Liver (tissue), 9 donors: ENCODE results near the gene TRIM9. TPM values are rescaled to one million over a fixed set of nuclear protein-coding genes. Genes with fewer than 3 reads are reported as not detected.

Source experiments
- DNase-seq: peaks from one replicate; pipeline ENCODE4 v3.0.0-alpha.2; 2017; ENCODE audit warnings: low spot score
- H3K27ac ChIP-seq, 2 donors: one replicate each; pipeline ENCODE4 v1.7.0; 2013; ENCODE audit warnings: inconsistent platforms in 2 of 2, low read length in 2 of 2, control low read depth in 1 of 2, low read depth in 1 of 2, mild to moderate bottlenecking in 1 of 2
- H3K27me3 ChIP-seq, 4 donors: one replicate each; pipeline versions ENCODE4 v1.6.1 to v1.7.0; 2013; ENCODE audit warnings: low read length in 3 of 4, inconsistent platforms in 1 of 4, mild to moderate bottlenecking in 1 of 4, moderate library complexity in 1 of 4; ENCODE audit not compliant: control insufficient read depth in 4 of 4, insufficient read depth in 4 of 4
- H3K36me3 ChIP-seq, 4 donors: one replicate each; pipeline versions ENCODE4 v1.6.1 to v1.7.0; 2013; ENCODE audit warnings: low read length in 3 of 4, mild to moderate bottlenecking in 3 of 4, low read depth in 1 of 4, moderate library complexity in 1 of 4; ENCODE audit not compliant: control insufficient read depth in 4 of 4, insufficient read depth in 3 of 4
- H3K4me1 ChIP-seq, 4 donors: one replicate each; pipeline versions ENCODE4 v1.6.1 to v1.7.0; 2013; ENCODE audit warnings: low read length in 3 of 4, mild to moderate bottlenecking in 3 of 4, moderate library complexity in 1 of 4; ENCODE audit not compliant: control insufficient read depth in 4 of 4, insufficient read depth in 4 of 4
- H3K4me3 ChIP-seq, 3 donors: one replicate each; pipeline versions ENCODE4 v1.6.1 to v1.7.0; 2013; ENCODE audit warnings: low read length in 3 of 3, control low read depth in 1 of 3, low read depth in 1 of 3, mild to moderate bottlenecking in 1 of 3
- H3K9ac ChIP-seq, 2 donors: one replicate each; pipeline ENCODE4 v1.7.0; 2013; ENCODE audit warnings: low read length in 2 of 2, mild to moderate bottlenecking in 2 of 2, moderate library complexity in 2 of 2, control low read depth in 1 of 2, low read depth in 1 of 2
- H3K9me3 ChIP-seq, 4 donors: one replicate each; pipeline versions ENCODE4 v1.6.1 to v1.7.0; 2013; ENCODE audit warnings: low read length in 3 of 4; ENCODE audit not compliant: control insufficient read depth in 4 of 4
- CTCF ChIP-seq: fragments of 150-350 bp; IDR thresholded peaks from 2 replicates; pipeline ENCODE4 v1.5.1; 2017; ENCODE audit warnings: improper control_type of control experiment, low read depth, low read length; ENCODE audit not compliant: missing input control
- FOXA1 ChIP-seq: IDR thresholded peaks from 2 replicates; pipeline ENCODE4 v1.6.1; 2016; ENCODE audit warnings: antibody characterized with exemption
- FOXA2 ChIP-seq: IDR thresholded peaks from 2 replicates; pipeline ENCODE4 v1.6.1; 2016; ENCODE audit warnings: antibody characterized with exemption
- GABPA ChIP-seq, 2 donors: IDR thresholded peaks in 1 of 2; conservative IDR thresholded peaks in 1 of 2; 2 replicates each; pipeline ENCODE4 v1.6.1; 2016; ENCODE audit warnings: antibody characterized with exemption in 2 of 2, mild to moderate bottlenecking in 1 of 2, moderate library complexity in 1 of 2
- HNF4G ChIP-seq: IDR thresholded peaks from 2 replicates; pipeline ENCODE4 v1.6.1; 2016; ENCODE audit warnings: antibody characterized with exemption
- JUND ChIP-seq, 2 donors: IDR thresholded peaks; 2 replicates each; pipeline ENCODE4 v1.6.1; 2016; ENCODE audit warnings: antibody characterized with exemption in 2 of 2
- MAX ChIP-seq: IDR thresholded peaks from 2 replicates; pipeline ENCODE4 v1.6.1; 2016; ENCODE audit warnings: antibody characterized with exemption
- REST ChIP-seq: IDR thresholded peaks from 2 replicates; pipeline ENCODE4 v1.6.1; 2016; ENCODE audit warnings: antibody characterized with exemption, mild to moderate bottlenecking
- RXRA ChIP-seq, 2 donors: IDR thresholded peaks; 2 replicates each; pipeline ENCODE4 v1.6.1; 2017 to 2018; ENCODE audit warnings: antibody characterized with exemption in 2 of 2, mild to moderate bottlenecking in 1 of 2
- TAF1 ChIP-seq: conservative IDR thresholded peaks from 2 replicates; pipeline ENCODE4 v1.6.1; 2016; ENCODE audit warnings: antibody characterized with exemption, mild to moderate bottlenecking
- YY1 ChIP-seq: IDR thresholded peaks from 2 replicates; pipeline ENCODE4 v1.6.1; 2016; ENCODE audit warnings: antibody characterized with exemption, mild to moderate bottlenecking
- ZBTB33 ChIP-seq: IDR thresholded peaks from 2 replicates; pipeline ENCODE4 v1.6.1; 2016; ENCODE audit warnings: antibody characterized with exemption
- WGBS: extraction: QIAGEN DNeasy Blood & Tissue Kit; methylation state at CpG from one replicate; pipeline ENCODE4 v1.1.7; 2013; 5-methylcytosine and 5-hydroxymethylcytosine counted together
- polyA plus RNA-seq, 2 donors: library from polyadenylated mRNA; stranded (reverse) in 1 of 2; unstranded in 1 of 2; fragments of 200-250 nt in 1 of 2; fragments of >200 nt in 1 of 2; fragmentation: Nextera tagmentation in 1 of 2; extraction: Ambion mirVana in 1 of 2; gene quantifications; one replicate each; pipeline versions ENCODE4 v1.2.1 to v1.2.3, GENCODE V29; 2013 to 2015
- total RNA-seq, 2 donors: library from RNA; depleted of rRNA; stranded (reverse); fragments of >200 nt; gene quantifications; one replicate each; pipeline ENCODE4 v1.2.3, GENCODE V29; 2014
- TF ChIP-seq, protein P1 (sequence below): IDR thresholded peaks from 2 replicates; pipeline ENCODE4 v1.6.1; 2016; ENCODE audit warnings: antibody characterized with exemption
- donor health status: healthy.
- donor health status: healthy.
- donor health status: healthy.
- donor health status: healthy.
- donor health status: healthy.

TRIM9 gene
- total and polyA plus RNA-seq, 4 donors = 0.09 to 1.6 (median 0.18) TPM

DNA sequence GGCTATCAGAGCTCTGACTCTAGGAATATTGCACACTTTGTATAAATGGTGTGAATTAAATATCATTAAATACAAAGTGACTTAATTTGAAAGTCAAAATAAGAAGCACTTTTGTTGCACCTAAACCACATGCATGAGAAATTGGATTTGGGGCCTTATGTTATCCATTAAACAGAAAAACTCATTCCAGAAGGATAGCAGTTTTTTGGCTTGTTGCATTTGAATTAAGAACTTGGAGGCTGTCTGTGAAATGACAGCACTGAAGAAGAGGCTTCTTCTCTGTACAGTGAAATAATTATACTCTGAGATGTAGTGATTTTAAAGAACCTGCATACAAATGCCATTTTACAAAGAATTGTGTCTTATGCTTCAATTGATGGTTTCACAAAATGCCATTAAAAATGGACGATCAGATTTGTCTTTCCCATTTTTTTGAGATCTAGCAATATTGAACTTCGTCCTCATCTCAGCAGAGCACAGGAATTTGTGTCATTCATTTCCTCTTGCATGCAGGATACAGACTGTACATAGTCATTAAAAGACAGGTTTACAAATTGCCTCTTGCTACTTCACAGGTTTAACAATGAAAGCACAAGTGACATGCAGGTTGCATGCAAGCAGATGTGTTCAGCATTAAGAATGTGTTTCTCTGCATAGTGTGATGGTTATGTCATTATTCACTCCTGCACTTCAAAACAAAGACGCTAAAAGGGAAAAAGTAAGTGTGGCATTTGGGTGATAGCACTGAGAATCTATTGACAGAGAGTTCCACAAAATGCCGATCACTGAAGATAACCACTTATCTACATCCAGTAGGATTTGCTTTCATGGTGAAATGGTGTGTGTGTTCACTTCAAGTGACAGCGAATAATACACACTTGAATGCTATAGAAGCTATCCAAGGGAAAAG is 114.7 kb downstream of the TRIM9 start (continued):
- no peak for TF ChIP-seq CTCF

GRCh38 chr14:50978888-50979287 is 116.0 kb downstream of the TRIM9 start:
- Histone ChIP-seq H3K36me3 (no peaks in the 10 kb centered on the region), H3K4me3 (no peak overlapping the region), H3K9me3 (no peaks in the 10 kb centered on the region), H3K27me3 (no peaks in the 10 kb centered on the region), H3K9ac (no peak overlapping the region), H3K27ac (no peak overlapping the region), H3K4me1 (no peaks in the 10 kb centered on the region)
- TF ChIP-seq RXRA (IDR thresholded peaks at IDR 0.05) = no peak
- 90% methylated on average over 4 of the region's 4 CpGs for WGBS
- DNase-seq = no peak

DNA sequence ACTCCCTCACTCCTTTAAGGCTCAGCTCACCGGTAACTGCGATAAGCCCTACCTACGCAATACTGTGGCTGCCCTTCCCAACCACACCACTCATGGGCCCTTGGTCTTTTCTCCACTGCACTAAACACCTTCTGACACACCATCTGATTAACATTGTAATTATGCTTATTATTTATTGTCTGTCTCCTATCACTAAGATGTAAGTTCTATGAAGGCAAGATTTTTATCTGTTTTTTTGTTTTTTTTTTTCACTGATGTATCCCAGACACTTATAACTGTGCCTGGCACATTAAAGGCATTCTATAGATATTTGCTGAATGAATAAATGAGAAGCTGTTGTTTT is 116.4 kb downstream of the TRIM9 start:
- Histone ChIP-seq H3K27me3 (no peaks in the 10 kb centered on the region), H3K4me1 (no peaks in the 10 kb centered on the region), H3K9ac (no peak overlapping the region), H3K27ac (no peak overlapping the region), H3K4me3 (no peak overlapping the region), H3K36me3 (no peaks in the 10 kb centered on the region), H3K9me3 (no peaks in the 10 kb centered on the region)
- DNase-seq = no peak
- TF ChIP-seq, protein P1, sequence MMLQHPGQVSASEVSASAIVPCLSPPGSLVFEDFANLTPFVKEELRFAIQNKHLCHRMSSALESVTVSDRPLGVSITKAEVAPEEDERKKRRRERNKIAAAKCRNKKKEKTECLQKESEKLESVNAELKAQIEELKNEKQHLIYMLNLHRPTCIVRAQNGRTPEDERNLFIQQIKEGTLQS = no peak
- TF ChIP-seq FOXA2 (no peak), HNF4G (no peak), REST (no peak), RXRA (IDR thresholded peaks at IDR 0.05) (no peak), JUND (IDR thresholded peaks at IDR 0.05) (no peak), FOXA1 (no peak), TAF1 (no peak), YY1 (no peak), MAX (no peak), CTCF (no peak), ZBTB33 (no peak), GABPA (IDR thresholded peaks at IDR 0.05 in 1 of 2, conservative IDR thresholded peaks at IDR 0.05 in 1 of 2) (no peak)
- 95% methylated on average over 3 of the region's 3 CpGs for WGBS
